GM21529 (cell line): Measurements from ENCODE around the gene HOXA13.

Experiments used
- ATAC-seq: cut with Tn5 transposase; IDR thresholded peaks from one replicate; pipeline ENCODE4 v1.9.1; 2021; ENCODE audit not compliant: unreplicated experiment

The HOXA13 gene

GRCh38 chr7:27208998-27209397, 9.1 kb upstream of the HOXA13 start:
- ATAC-seq: no peak

- no peak for ATAC-seq
Measured at GRCh38 chr7:27207348-27207985, 7.6 kb upstream of the HOXA13 start.

GRCh38 chr7:27205325-27206280, 5.7 kb upstream of the HOXA13 start:
- ATAC-seq: no peak

- ATAC-seq: no peak
Measured at GRCh38 chr7:27204851-27205322, 5.0 kb upstream of the HOXA13 start.

- ATAC-seq: no peak
Measured at GRCh38 chr7:27203964-27204594, 4.2 kb upstream of the HOXA13 start.

GRCh38 chr7:27203365-27203953, 3.6 kb upstream of the HOXA13 start:
- ATAC-seq: no peak

- ATAC-seq: no peak
Measured at GRCh38 chr7:27202862-27203134, 2.9 kb upstream of the HOXA13 start.

GRCh38 chr7:27202018-27202861, 2.3 kb upstream of the HOXA13 start:
- no peak for ATAC-seq

GRCh38 chr7:27201580-27202017, 1.7 kb upstream of the HOXA13 start:
- ATAC-seq: no peak

- ATAC-seq: no peak
Measured at GRCh38 chr7:27200761-27201579, 1.1 kb upstream of the HOXA13 start.

- ATAC-seq: no peak
Measured at GRCh38 chr7:27198871-27199801, 755 bp downstream of the HOXA13 start.

GRCh38 chr7:27198138-27198841, 1.6 kb downstream of the HOXA13 start:
- ATAC-seq: no peak

- ATAC-seq: no peak
Measured at GRCh38 chr7:27197137-27198042, 2.5 kb downstream of the HOXA13 start.

GRCh38 chr7:27196287-27196767, 3.6 kb downstream of the HOXA13 start:
- ATAC-seq: no peak

GRCh38 chr7:27194686-27195379, 5.1 kb downstream of the HOXA13 start:
- no peak for ATAC-seq

GRCh38 chr7:27194002-27194352, 5.9 kb downstream of the HOXA13 start:
- no peak for ATAC-seq
